Loucy (cell line): ENCODE results near the gene UNC5C.

Experiments
- CTCF ChIP-seq: fragments of 200-600 bp; sonication (generic); conservative IDR thresholded peaks from 2 replicates; pipeline ENCODE4 v1.5.1; 2014; ENCODE audit warnings: mild to moderate bottlenecking, antibody characterized with exemption, low read length
- EZH2phosphoT487 ChIP-seq: fragments of 200-600 bp; IDR thresholded peaks from 2 replicates; pipeline ENCODE4 v1.6.1; 2018; ENCODE audit warnings: antibody characterized with exemption, mild to moderate bottlenecking, moderate library complexity, borderline replicate concordance

DNA sequence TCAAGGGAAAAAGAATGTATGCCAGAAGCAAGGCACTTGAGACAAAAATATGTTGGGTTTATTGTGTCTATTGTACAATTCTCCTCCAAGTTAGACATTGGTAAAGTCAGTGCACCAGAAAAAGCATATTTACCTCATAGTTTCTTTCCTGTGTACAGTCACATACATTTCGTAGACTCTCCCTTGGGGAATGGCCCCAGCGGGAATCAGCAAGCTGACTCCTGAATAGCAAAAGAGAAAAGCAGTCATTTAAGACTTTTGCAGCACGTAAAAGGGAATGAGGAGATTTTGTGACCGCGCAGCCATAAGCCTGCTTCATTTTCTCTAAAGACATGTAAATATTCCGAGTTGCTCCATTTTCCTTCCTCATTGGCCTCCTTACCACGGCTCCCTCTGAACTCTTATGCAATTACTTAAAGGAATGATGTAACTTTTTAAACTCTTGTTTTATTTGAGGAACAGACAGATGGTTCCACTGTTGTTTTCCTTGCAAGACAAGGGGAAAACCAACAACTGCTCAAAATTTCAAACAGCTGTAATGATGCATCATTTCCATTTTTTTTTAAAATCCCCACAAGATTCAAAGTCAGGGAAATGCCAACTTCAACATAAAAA lies 332.7 kb downstream of the UNC5C start:
- TF ChIP-seq CTCF = no peak
- TF ChIP-seq EZH2phosphoT487 = no peak
